Cardiac septum (tissue), 1 donor: ENCODE data around the gene CHD5. TPM values are rescaled to one million over a fixed set of nuclear protein-coding genes. Genes with fewer than 3 reads are reported as not detected.

Experiments
- DNase-seq: peaks from one replicate; pipeline ENCODE4 v3.0.0-alpha.2; 2020; ENCODE audit warnings: low spot score
- intact Hi-C: fragments of 100-400 bp; cut with DNase I; formaldehyde crosslinking; loops from one replicate; pipeline ENCODE4 v1.14.0; 2022
- total RNA-seq: library from RNA; stranded (reverse); fragmentation: NEBNext Ultra II Directional; extraction: Animal tissue kit (Norgen Biotek cat#: 25700); gene quantifications from one replicate; pipeline ENCODE4 v1.2.1, GENCODE V29; 2021
- donor health status: DM: no; HTN: no; CAD: no.

CHD5 gene
- total RNA-seq, 1 donor from 2014 or later, result 0.81 TPM

DNA sequence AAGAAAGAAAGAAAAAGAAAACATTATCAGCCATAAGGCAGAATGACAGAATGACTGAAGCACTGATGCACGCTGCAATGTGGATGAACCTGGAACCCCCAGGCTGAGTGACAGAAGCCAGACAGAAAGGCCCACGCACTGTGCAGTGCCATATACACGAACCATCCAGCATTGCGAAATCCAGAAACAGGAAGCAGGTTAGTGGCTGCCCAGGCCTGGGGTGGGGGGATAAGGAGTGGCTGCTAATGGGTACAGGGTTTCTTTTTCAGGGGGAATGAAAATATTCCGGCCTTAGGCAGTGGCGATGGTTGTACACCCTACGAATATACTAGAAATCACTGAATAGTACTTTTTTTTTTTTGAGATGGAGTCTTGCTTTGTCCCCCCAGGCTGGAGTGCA lies 57.0 kb downstream of the CHD5 start:
- intact Hi-C loops, result no loop called here
- DNase-seq, result no peak

DNA sequence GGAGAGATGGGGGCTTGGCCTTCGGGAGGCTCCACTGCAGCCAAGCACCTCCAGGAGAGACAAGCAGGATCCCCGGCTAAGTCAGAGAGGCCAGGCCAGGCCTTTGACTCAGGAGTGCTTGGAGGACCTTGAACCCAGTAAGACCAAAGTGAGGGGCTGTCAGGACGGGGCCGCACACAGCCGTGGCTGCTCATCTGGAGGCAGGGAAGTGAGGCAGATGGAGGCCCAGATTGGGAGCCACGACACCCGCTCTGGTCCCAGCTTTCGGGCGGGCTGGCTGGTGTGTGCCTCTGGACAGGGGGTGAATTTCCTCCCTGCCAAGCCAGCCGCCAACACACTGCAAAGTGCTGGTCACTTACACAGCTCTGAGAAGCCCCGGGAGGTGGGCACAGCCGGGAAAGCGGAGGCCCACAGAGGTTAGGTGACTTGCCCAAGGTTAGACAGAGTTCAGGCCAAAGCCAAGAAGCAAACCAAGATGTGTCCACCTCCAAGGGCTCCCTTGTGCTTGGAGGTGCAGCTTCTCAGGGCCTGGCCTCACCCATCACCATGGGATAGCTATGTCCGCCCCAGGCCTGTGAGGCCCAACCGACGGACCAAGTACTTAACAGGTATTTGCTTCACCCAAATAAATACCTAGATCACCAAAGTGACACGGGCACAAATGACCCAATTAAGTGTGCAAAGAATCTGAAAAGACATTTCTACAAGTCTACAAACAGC lies 58.3 kb downstream of the CHD5 start:
- intact Hi-C loops, result no loop called here
- DNase-seq, result no peak

DNA sequence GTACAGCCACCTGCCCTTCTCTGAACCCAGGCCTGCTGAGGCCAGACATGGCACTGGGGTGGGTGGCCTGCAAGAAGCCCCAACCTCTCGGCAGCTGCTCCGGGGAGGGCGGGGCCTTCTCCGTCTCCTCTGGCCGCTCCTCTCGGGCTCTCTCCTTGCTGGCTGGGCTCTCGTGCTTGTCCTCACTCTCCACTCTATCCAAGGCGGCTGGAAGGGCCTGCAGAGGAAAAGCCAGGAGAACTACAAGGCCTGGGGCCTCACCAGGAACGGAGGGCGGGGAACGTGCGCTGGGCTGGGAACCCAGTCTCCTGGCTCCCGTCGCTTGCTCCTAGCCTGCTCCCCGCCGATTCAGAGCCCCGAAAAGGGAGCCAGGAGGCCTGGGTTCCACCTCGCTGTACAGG lies 59.1 kb downstream of the CHD5 start:
- intact Hi-C loops, result no loop called here
- DNase-seq, result no peak

GRCh38 chr1:6118415-6118814 lies 61.7 kb downstream of the CHD5 start:
- intact Hi-C loops, result no loop called here
- no peak for DNase-seq

- DNase-seq, result no peak
- intact Hi-C loops, result no loop called here
Observed at GRCh38 chr1:6117624-6118023, 62.5 kb downstream of the CHD5 start.

GRCh38 chr1:6117064-6117463 lies 63.1 kb downstream of the CHD5 start:
- no peak for DNase-seq
- intact Hi-C loops, result no loop called here

DNA sequence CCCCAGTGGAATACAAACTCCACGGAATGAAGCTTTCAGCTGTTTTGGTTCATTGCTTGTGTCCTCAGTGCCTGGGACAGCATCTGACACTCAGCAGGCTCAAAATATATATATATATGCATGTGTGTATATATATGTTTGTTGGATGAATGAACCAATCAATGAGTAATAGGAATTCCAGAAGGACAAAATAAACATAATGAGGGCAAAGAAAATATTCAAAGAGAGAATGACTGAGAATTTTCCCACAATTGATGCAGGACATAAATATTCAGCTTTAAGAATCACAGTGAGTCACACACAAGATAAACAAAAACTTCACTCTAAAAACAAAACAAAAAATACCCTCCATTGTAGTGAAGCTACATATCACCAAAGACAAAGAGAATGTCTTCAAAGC lies 64.0 kb downstream of the CHD5 start:
- intact Hi-C loops, result no loop called here
- DNase-seq, result no peak

DNA sequence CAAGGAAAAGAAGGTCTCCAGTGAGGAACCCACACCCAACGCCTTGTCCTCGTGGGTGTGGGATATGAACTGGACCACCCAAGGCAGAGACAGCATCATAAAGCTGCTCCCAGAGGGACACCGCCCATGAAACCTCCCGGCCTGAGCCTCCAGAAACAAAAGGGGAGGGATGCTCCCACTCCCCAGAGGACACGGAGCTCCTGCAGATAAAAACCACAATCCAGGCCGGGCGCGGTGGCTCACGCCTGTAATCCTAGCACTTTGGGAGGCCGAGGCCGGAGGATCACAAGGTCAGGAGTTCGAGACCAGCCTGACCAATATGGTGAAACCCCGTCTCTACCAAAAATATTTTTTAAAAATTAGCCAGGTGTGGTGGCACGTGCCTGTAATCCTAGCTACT lies 66.4 kb downstream of the CHD5 start:
- DNase-seq, result no peak
- intact Hi-C loops, result no loop called here

DNA sequence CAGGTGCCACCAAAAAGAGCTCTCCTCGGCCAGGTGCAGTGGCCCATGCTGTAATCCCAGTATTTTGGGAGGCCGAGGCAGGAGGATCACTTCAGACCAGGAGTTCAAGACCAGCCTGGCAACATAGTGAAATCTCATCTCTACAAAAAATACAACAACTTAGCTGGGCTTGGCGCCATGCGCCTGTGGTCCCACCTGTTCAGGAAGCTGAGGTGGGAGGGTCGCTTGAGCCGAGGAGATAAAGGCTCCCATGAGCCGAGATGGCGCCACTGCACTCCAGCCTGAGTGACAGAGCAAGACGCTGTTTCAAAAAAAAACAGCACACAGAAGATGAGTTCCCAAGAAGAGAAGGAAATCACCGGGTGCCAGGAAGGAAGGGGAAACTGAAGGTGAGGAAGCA lies 67.0 kb downstream of the CHD5 start:
- intact Hi-C loops, result no loop called here
- no peak for DNase-seq

- intact Hi-C loops, result no loop called here
- no peak for DNase-seq
Observed at GRCh38 chr1:6112690-6113005, 67.5 kb downstream of the CHD5 start.

- no peak for DNase-seq
- intact Hi-C loops, result no loop called here
Observed at GRCh38 chr1:6111991-6112689, 68.0 kb downstream of the CHD5 start.

DNA sequence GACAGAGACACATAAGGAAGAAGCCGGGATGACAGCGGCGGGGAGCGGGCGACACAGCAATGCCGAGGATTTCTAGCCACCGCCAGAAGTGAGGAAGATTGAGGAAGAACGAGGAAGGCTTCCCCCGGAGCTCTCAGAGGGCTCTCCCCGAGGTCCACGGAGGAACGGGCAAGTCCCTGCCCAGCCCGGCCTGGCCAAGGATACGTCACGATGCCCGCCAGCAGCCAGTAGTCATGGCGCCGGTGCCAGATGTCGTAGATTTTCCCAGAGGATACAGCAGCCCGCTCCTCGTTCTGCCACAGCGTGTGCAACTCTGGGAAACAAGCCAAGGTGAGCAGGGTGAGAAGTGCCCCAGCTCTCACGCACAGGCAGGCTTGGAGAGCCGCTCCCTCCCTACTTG lies 68.5 kb downstream of the CHD5 start:
- DNase-seq, result no peak
- intact Hi-C loops, result no loop called here

DNA sequence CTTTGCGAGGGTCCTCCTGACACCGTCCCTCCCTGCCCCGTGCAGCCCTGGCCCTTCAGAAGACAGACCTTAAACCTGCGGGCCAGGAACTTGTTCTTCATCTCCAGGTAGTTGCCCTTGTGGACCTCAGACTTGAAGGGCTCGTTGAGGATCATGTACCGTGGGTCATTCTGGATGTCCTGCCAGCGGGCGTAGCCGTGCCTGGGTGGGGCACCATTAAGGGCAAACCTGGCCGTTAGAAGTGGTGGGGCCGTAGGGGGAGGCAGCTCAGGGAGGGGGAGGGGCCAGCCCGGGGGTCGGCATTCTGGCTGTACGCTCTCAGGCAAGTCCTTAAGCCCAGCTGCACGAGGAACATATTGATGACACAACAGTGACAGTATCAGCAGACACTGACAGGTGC lies 69.8 kb downstream of the CHD5 start:
- intact Hi-C loops, result no loop called here
- DNase-seq, result no peak

DNA sequence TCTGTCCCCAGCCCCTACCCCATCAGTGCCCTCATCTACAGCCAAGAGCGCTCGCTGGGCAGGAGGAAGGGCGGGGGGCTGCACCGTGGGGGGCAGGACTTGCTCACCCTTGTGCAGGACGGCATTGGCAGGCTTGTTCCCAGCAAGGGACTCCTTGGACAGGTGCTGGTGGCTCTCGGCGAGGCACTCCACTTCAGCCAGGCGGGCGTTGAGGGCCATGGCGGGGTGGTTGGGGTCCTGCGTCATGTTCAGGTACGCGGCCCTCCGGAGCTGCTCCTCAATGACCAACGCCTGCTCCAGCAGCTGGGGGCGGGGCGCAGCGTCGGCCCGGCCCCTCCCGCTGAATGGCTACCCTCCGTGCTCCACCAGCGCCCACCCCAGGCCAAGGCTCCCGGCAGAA lies 70.4 kb downstream of the CHD5 start:
- intact Hi-C loops, result no loop called here
- DNase-seq, result no peak

- intact Hi-C loops, result no loop called here
- no peak for DNase-seq
Observed at GRCh38 chr1:6108937-6109614, 71.0 kb downstream of the CHD5 start.

- DNase-seq, result no peak
- intact Hi-C loops, result no loop called here
Observed at GRCh38 chr1:6108476-6108875, 71.6 kb downstream of the CHD5 start.

GRCh38 chr1:6107409-6108356 lies 72.4 kb downstream of the CHD5 start:
- intact Hi-C loops, result no loop called here
- DNase-seq, result no peak

DNA sequence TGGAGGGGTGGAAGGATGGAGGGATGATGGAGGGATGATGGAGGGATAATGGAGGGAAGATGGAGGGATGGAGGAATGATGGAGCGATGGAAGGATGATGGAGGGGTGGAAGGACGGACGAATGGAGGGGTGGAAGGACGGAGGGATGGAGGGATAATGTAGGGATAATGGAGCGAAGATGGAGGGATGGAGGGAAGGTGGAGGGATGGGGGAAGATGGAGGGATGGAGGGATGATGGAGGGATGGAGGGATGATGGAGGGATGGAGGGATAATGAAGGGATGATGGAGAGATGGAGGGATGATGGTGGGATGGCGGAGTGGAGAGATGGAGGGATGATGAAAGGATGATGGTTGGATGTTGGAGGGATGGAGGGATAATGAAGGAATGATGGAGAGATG lies 73.1 kb downstream of the CHD5 start:
- intact Hi-C loops, result no loop called here
- DNase-seq, result no peak

GRCh38 chr1:6106321-6106731 lies 73.8 kb downstream of the CHD5 start:
- no peak for DNase-seq
- intact Hi-C loops, result no loop called here

- intact Hi-C loops, result no loop called here
- DNase-seq, result no peak
Observed at GRCh38 chr1:6105763-6106162, 74.4 kb downstream of the CHD5 start.
